Naive thymus-derived CD4-positive, alpha-beta T cell (primary cell): ENCODE results near the gene ARHGAP21. TPM values are rescaled to one million over a fixed set of nuclear protein-coding genes. Genes with fewer than 3 reads are reported as not detected.
"Not testable (repeated sequence)": the region's sequence is repeated elsewhere in the genome, so short reads cannot be mapped to it uniquely, and the experiment has no call there.

Experiments used
- ATAC-seq: fragments of 150-1000 bp; cut with Tn5 transposase; 2 replicates; pipeline ENCODE4 v1.10.0; 2021; ENCODE audit warnings: mild to moderate bottlenecking, moderate library complexity
- CTCF ChIA-PET: fragments of 350-600 bp; sonication (Branson Sonifier 250); formaldehyde crosslinking; loops from one replicate; lab custom pipeline; 2021; ENCODE audit warnings: antibody characterized with exemption; lab: Charles Lee
- POLR2A ChIA-PET: fragments of 350-600 bp; sonication (Branson Sonifier 250); formaldehyde crosslinking; loops from one replicate; lab custom pipeline; 2021; ENCODE audit warnings: antibody characterized with exemption, inconsistent platforms; lab: Charles Lee
- DNase-seq, 9 donors: peaks; one replicate each; pipeline versions ENCODE4 v3.0.0 to v3.0.0-alpha.2; 2020 to 2022; ENCODE audit warnings: mixed read lengths in 1 of 9
- H3K27ac ChIP-seq: one replicate; pipeline ENCODE4 v1.7.0; 2013; ENCODE audit warnings: mild to moderate bottlenecking, low read depth, low read length, moderate library complexity
- H3K27me3 ChIP-seq, 2 donors: one replicate each; pipeline ENCODE4 v1.7.0; 2013; ENCODE audit warnings: low read length in 2 of 2, mild to moderate bottlenecking in 2 of 2, moderate library complexity in 2 of 2; ENCODE audit not compliant: control insufficient read depth in 2 of 2, insufficient read depth in 2 of 2
- H3K36me3 ChIP-seq, 3 experiments: 1 replicate in 2 of 3; 2 replicates in 1 of 3; pipeline ENCODE4 v1.7.0; 2013; ENCODE audit warnings: low read length in 3 of 3, mild to moderate bottlenecking in 3 of 3, moderate library complexity in 1 of 3; ENCODE audit not compliant: insufficient read depth in 3 of 3, control insufficient read depth in 2 of 3
- H3K4me1 ChIP-seq, 2 donors: one replicate each; pipeline ENCODE4 v1.7.0; 2013; ENCODE audit warnings: low read length in 2 of 2, mild to moderate bottlenecking in 2 of 2, moderate library complexity in 1 of 2; ENCODE audit not compliant: control insufficient read depth in 2 of 2, insufficient read depth in 2 of 2
- H3K4me3 ChIP-seq: 2 replicates; pipeline ENCODE4 v1.7.0; 2013; ENCODE audit warnings: mild to moderate bottlenecking, low read length
- H3K9me3 ChIP-seq, 3 experiments: 1 replicate in 2 of 3; 2 replicates in 1 of 3; pipeline ENCODE4 v1.7.0; 2013; ENCODE audit warnings: low read length in 3 of 3; ENCODE audit not compliant: control insufficient read depth in 2 of 3
- H3K27ac Mint-ChIP-seq, 9 donors: one replicate each; pipeline ENCODE4 v1.8.0; 2020 to 2022; ENCODE audit warnings: mixed read lengths in 9 of 9, mild to moderate bottlenecking in 8 of 9, moderate library complexity in 5 of 9, inconsistent platforms in 2 of 9
- H3K27me3 Mint-ChIP-seq, 5 donors: one replicate each; pipeline ENCODE4 v1.8.0; 2021 to 2022; ENCODE audit warnings: mixed read lengths in 5 of 5, mild to moderate bottlenecking in 1 of 5
- H3K36me3 Mint-ChIP-seq, 5 donors: one replicate each; pipeline ENCODE4 v1.8.0; 2020 to 2022; ENCODE audit warnings: mixed read lengths in 5 of 5, mild to moderate bottlenecking in 3 of 5, inconsistent platforms in 1 of 5
- H3K4me1 Mint-ChIP-seq, 7 donors: one replicate each; pipeline ENCODE4 v1.8.0; 2020 to 2022; ENCODE audit warnings: mixed read lengths in 7 of 7, mild to moderate bottlenecking in 3 of 7, inconsistent platforms in 1 of 7
- H3K4me3 Mint-ChIP-seq, 10 donors: one replicate each; pipeline ENCODE4 v1.8.0; 2020 to 2022; ENCODE audit warnings: mild to moderate bottlenecking in 10 of 10, mixed read lengths in 10 of 10, moderate library complexity in 6 of 10, inconsistent platforms in 2 of 10
- H3K9me3 Mint-ChIP-seq, 11 donors: one replicate each; pipeline ENCODE4 v1.8.0; 2020 to 2022; ENCODE audit warnings: mixed read lengths in 11 of 11, mild to moderate bottlenecking in 4 of 11, inconsistent platforms in 1 of 11, moderate library complexity in 1 of 11
- intact Hi-C, 2 donors: fragments of 100-400 bp; cut with micrococcal nuclease; formaldehyde crosslinking; loops; one replicate each; pipeline ENCODE4 v1.15.1; 2023
- polyA plus RNA-seq, 2 donors: library from polyadenylated mRNA; unstranded; fragments of 300-500 nt; fragmentation: Illumina TruSeq; gene quantifications; one replicate each; pipeline ENCODE4 v1.2.3, GENCODE V29; 2021
- total RNA-seq, 6 experiments: library from RNA in 5 of 6; stranded (reverse) in 5 of 6; gene quantifications; 1 replicate in 5 of 6; 2 replicates in 1 of 6; pipeline ENCODE4 v1.2.3 and lab custom pipeline; 2021 to 2026

The ARHGAP21 gene
- total RNA-seq (10 to 100 TPM; 27.3 to 40.0 (median 35.2) TPM), polyA plus RNA-seq (10 to 100 TPM in 1 of 2 donors, 1 to 10 TPM in 1; 9.5 to 11.2 TPM), total RNA-seq (lab: John Stamatoyannopoulos, UW) (65.4 reads per million, percentile 77 among the genes with 10 or more reads in this experiment)

GRCh38 chr10:24723788-24724380, at the start of gene ARHGAP21:
Gene ARHGAP21 (minus strand): TSS chr10:24723887. CDS start chr10:24721899, 1,988 bp downstream.
- Mint-ChIP-seq H3K4me3 (peak within 1 kb of the TSS; percentile 91 to 96 (median 94)), H3K27me3 (peaks cover 0 to 6% (median 0%) of the 10 kb centered on the region in 5 donors), H3K4me1 (peaks cover 9 to 33% (median 19%) of the 10 kb centered on the region in 7 donors), H3K27ac (peak within 1 kb of the TSS; percentile 45 to 96 (median 92)), H3K9me3 (no peaks in the 10 kb centered on the region), H3K36me3 (peaks cover 0 to 1% (median 0%) of the 10 kb centered on the region in 5 donors)
- H3K36me3 ChIP-seq, result peaks cover 0 to 4% (median 0%) of the 10 kb centered on the region in 3 experiments
- ATAC-seq (peak; percentile 6), DNase-seq (peak in 5 of 9 donors; percentile 26 to 68 (median 41))
- ChIA-PET POLR2A (interaction anchor here (0.6 to 1.5 kb wide), 11 partner anchors 18 to 293 kb away, joined by 3 to 11 read pairs (median 3); partner anchors contain the start of genes ENKUR and THNSL1), CTCF (interaction anchor here (0.6 kb wide), 1 partner anchor 12 kb away, joined by 4 read pairs; no protein-coding TSS in a partner anchor)
- peaks cover 0 to 12% of the 10 kb centered on the region in 2 donors for H3K4me1 ChIP-seq
- intact Hi-C loops, result loop anchor here (1.0 to 10.0 kb wide), 14 partner anchors 81 to 1362 kb away; partner anchors contain the start of genes ENKUR (in 2 of the 2), PRTFDC1 (in 2 of the 2), THNSL1 (in 2 of the 2) and OTUD1 (in 1 of the 2)
- no peaks in the 10 kb centered on the region for H3K27me3 ChIP-seq
- peak within 1 kb of the TSS; percentile 68 for H3K27ac ChIP-seq
- H3K9me3 ChIP-seq, result no peaks in the 10 kb centered on the region
- peak within 1 kb of the TSS; percentile 93 for H3K4me3 ChIP-seq

- H3K36me3 Mint-ChIP-seq, result no peaks in the 10 kb centered on the region
- no peak overlapping the region for H3K4me3 Mint-ChIP-seq
- Histone ChIP-seq H3K4me1 (no peaks in the 10 kb centered on the region), H3K27ac (no peak overlapping the region), H3K4me3 (no peak overlapping the region), H3K36me3 (no peaks in the 10 kb centered on the region), H3K9me3 (no peaks in the 10 kb centered on the region), H3K27me3 (no peaks in the 10 kb centered on the region)
- H3K27me3 Mint-ChIP-seq, result peaks cover 0 to 2% (median 0%) of the 10 kb centered on the region in 5 donors
- peaks cover 0 to 7% (median under 1%) of the 10 kb centered on the region in 11 donors for H3K9me3 Mint-ChIP-seq
- CTCF ChIA-PET, result interaction anchor here (0.7 kb wide), 2 partner anchors 89 to 171 kb away, joined by 3 to 4 read pairs; no protein-coding TSS in a partner anchor
- no peak for DNase-seq
- H3K4me1 Mint-ChIP-seq, result peaks cover 2 to 19% (median 15%) of the 10 kb centered on the region in 7 donors
- no peak overlapping the region for H3K27ac Mint-ChIP-seq
- POLR2A ChIA-PET, result interaction anchor here (0.7 kb wide), 1 partner anchor 22 kb away, joined by 3 read pairs; no protein-coding TSS in a partner anchor
- intact Hi-C loops, result no loop called here
- no peak for ATAC-seq
These were observed 48.4 kb upstream of the ARHGAP21 start for GRCh38 chr10:24771943-24772694.

- H3K36me3 ChIP-seq, intact Hi-C loops, H3K27ac Mint-ChIP-seq, CTCF ChIA-PET, H3K9me3 ChIP-seq, DNase-seq, H3K4me3 ChIP-seq, H3K4me1 ChIP-seq, POLR2A ChIA-PET, H3K27me3 ChIP-seq, H3K27ac ChIP-seq, ATAC-seq, H3K4me3 Mint-ChIP-seq, H3K27me3 Mint-ChIP-seq: not testable (repeated sequence)
- peaks cover 2 to 27% (median 12%) of the 10 kb centered on the region in 11 donors for H3K9me3 Mint-ChIP-seq
- peaks cover 3 to 11% (median 8%) of the 10 kb centered on the region in 7 donors for H3K4me1 Mint-ChIP-seq
- peaks cover 4 to 12% (median 9%) of the 10 kb centered on the region in 5 donors for H3K36me3 Mint-ChIP-seq
These were observed 41.3 kb upstream of the ARHGAP21 start for GRCh38 chr10:24764991-24765390.

GRCh38 chr10:24762966-24763623, 39.4 kb upstream of the ARHGAP21 start:
- Histone ChIP-seq H3K4me1 (no peaks in the 10 kb centered on the region), H3K27ac (no peak overlapping the region), H3K27me3 (no peaks in the 10 kb centered on the region), H3K9me3 (no peaks in the 10 kb centered on the region), H3K4me3 (no peak overlapping the region), H3K36me3 (no peaks in the 10 kb centered on the region)
- ATAC-seq, result no peak
- ChIA-PET POLR2A (no interaction called here), CTCF (no interaction called here)
- Mint-ChIP-seq H3K4me1 (peaks cover 3 to 11% (median 8%) of the 10 kb centered on the region in 7 donors), H3K36me3 (peaks cover 4 to 12% (median 9%) of the 10 kb centered on the region in 5 donors), H3K9me3 (peaks cover 2 to 27% (median 12%) of the 10 kb centered on the region in 11 donors), H3K27me3 (no peaks in the 10 kb centered on the region), H3K27ac (no peak overlapping the region), H3K4me3 (no peak overlapping the region)
- DNase-seq, result no peak
- intact Hi-C loops, result no loop called here

- intact Hi-C loops, result no loop called here
- CTCF ChIA-PET, result no interaction called here
- Mint-ChIP-seq H3K27ac (peak overlapping the region in 1 of 9 donors; percentile 3), H3K36me3 (peaks cover 4 to 12% (median 9%) of the 10 kb centered on the region in 5 donors), H3K4me3 (peak overlapping the region in 2 of 10 donors; percentile 12 to 42), H3K27me3 (no peaks in the 10 kb centered on the region), H3K9me3 (peaks cover 0 to 24% (median 12%) of the 10 kb centered on the region in 11 donors), H3K4me1 (peaks cover 3 to 11% (median 8%) of the 10 kb centered on the region in 7 donors)
- Histone ChIP-seq H3K27ac (no peak overlapping the region), H3K36me3 (no peaks in the 10 kb centered on the region), H3K4me1 (no peaks in the 10 kb centered on the region), H3K27me3 (no peaks in the 10 kb centered on the region), H3K4me3 (no peak overlapping the region), H3K9me3 (no peaks in the 10 kb centered on the region)
- no peak for ATAC-seq
- no peak for DNase-seq
- POLR2A ChIA-PET, result interaction anchor here (0.6 kb wide), 1 partner anchor 14 kb away, joined by 7 read pairs; no protein-coding TSS in a partner anchor
These were observed 38.7 kb upstream of the ARHGAP21 start for GRCh38 chr10:24762161-24762924.
